GM19238 (cell line): Measurements from ENCODE around the gene CEP131.

ENCODE experiments used
- DNase-seq: peaks from one replicate; pipeline ENCODE4 v3.0.0; 2011; ENCODE audit warnings: low spot score; ENCODE audit not compliant: insufficient read length

CEP131 gene

DNA sequence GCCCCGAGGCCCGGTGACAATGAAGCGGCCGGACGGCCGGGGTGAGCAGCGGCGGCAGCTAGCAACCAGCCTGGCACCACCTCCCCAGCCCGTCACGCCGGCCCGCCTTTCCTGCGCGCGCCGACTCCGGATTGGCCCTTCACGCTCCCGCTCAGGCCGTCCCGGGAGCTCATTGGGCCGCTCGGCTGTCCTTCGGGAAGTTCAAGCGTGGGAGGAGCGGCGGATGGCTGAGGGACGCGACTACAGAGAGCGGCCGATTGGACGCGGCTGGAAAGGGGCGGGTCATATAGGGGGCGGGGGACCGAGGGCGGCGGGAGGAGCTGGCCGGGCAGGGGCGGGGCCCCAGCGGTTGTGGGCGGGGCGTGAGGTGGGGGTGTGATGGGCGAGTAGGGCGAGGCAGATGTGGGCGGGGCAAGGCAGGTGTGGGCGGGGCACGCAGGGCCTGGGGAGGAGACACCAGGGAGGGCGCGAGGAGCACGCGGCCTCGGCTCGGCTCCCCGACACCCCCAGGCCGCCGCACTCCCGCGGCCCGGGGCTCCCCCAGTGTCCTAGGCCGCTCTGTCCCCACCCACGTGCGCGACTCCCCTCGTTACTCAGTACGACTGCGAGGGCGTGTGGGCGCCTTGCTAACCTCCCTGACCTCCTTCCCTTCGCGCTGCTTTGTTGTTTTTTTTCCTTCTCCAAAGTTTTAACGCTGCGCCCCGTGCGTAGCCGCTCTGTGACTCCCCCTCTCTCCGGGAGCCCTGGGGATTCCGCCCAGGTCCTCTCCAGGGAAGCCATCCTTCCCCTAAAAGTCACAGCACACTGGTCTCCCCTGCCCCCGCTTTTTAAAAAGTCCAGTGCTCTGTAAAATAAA lies at the start of gene CEP131:
Gene CEP131, minus strand, starts transcription at position 60 of the 856 bp plus-strand sequence. CDS start 2,909 bp downstream, outside the sequence.
- DNase-seq = peak; percentile 100

DNA sequence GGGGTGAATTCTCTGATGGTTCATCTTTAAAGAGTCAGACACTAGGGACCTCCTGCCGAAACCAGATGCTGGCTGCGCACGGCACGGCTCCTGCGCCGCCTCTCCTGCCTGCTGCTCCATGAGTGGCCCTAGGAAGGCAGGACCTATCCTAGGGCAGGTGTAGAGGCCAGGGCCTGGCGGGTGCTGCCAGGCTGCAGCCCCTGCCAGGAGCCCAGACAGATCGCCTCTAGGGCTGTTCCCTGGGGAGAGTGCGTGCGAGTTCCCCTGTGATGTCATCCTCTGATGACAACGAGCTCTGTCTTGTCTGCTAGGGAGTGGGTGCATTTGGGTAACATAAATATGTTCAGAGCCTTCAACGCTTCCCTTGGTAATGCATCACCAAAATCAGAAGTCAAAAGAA lies 48.5 kb upstream of the CEP131 start:
- DNase-seq = no peak

DNA sequence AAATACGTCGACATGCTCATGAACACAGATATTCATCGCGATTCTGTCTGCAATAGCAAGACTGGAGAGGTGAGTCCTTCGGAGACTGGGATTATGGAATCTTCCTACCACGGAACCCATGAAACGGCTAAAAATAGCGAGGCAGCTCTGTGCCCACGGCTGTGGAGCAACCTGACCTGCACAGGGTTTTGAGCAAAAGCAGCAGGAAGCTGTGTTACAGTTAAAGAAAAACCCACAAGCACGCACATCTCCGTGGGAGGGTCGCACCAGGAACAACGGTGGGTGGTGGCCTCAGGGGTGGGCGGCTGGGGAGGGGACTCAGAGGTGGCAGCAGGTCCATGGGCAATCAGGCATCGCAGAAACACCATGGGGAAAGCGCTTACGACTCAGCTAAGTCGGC lies 47.5 kb upstream of the CEP131 start:
- no peak for DNase-seq

DNA sequence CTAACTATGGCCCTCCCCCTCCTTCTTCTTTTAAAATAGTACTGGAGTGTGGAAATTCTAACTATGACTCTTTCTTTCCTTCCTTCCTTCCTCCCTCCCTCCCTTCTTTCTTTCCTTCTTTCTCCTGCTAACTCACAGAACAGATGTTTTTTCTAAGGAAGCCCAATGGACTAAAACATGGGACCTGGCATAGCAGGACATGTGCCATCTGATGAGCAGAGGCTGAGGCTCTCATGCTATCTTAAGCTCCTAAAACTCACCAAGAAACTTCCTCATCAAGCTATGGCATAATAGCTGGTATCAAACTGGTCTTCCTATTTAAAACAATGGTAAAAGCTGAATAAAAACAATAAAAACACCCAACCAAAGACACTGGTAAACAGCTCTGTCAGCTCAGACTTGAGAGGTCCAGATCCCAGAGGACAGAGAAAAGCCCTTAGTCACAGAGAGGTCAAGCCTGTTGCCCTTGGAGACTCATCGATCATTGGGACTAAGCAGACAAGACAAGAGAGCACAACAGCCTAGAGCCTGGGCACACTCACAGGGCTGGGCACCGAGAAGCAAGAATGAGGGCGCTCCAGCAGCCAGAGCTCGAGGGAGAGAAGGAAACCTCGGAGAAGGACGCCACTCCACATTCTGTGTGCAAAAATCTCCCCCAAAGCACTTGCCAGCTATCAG lies 44.8 kb upstream of the CEP131 start:
- DNase-seq = no peak

DNA sequence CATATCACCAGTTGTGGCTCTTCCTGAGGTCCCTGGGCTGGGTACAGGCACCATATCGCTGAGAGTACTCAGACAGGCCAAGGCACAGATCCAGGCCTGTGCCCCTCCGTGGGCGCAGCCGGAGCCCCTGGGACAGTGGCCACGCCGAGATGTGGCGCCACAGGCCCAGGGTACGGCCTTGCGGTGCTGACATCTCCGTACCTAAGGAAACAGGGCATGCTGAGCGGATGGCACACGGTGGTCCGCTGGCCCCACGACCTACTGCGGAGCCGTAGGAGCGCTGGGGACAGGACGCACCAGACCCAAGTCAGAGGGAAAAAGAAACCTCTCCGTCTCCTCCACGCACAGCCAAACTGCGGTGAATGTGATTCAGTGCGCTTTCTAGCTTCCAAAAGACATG lies 42.8 kb upstream of the CEP131 start:
- DNase-seq = no peak

DNA sequence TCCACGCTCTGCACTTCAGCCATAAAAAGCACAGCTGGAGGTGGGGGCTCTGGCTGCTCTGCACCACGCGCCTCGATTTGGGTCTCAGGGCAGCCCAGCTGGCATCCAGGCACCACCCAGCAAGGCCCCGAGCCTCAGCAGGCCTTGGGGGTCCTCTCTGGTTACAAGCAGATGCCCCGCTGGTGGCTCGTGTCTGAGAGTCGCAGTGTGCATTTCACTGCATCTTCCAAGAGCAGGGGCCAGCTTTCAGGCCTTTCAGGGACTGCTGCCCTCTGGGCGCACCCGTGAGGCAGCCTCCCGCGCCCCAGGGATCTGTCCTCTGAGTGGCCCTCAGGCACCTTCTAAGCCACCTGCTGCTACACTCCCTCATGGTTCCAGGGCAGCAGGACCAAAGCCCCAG lies 41.9 kb upstream of the CEP131 start:
- no peak for DNase-seq

DNA sequence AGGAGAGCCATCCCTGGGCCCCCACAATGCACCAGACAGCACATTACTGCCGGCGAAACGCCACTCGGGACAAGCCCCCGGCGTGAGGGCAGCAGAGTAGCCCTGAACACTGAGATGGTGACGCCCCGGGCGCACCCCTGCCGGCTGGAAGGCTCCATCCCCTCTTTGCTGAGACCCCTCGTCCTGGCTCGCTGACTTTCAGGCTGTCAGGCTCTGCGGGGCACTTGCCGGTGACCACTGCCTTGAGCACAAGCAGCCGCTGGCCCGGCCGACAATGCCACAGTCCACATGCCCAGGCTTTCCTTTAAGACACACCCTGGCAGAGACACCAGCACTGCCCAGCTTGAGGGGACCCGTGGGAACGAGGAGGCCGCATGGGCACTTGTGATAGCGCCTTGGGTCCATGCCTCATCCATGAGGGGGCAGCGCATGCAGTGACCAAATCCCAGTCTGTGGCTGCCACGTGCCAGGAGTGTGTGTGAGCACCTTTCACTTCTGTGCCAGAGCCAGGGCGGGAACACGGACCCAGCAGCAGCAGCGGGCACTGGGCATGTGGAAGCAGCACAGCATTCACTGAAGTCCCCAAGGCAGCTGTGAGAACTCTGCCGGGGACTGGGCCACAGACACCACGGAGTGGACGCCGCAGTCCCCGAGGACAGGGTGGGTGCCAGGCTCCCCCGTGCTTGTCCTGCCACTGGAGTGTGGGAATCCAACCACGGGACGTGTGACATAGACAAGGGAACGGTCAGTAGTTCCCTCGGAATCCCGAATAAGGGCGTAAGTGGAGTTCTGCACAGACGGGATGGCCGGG lies 40.8 kb upstream of the CEP131 start:
- DNase-seq = no peak

DNA sequence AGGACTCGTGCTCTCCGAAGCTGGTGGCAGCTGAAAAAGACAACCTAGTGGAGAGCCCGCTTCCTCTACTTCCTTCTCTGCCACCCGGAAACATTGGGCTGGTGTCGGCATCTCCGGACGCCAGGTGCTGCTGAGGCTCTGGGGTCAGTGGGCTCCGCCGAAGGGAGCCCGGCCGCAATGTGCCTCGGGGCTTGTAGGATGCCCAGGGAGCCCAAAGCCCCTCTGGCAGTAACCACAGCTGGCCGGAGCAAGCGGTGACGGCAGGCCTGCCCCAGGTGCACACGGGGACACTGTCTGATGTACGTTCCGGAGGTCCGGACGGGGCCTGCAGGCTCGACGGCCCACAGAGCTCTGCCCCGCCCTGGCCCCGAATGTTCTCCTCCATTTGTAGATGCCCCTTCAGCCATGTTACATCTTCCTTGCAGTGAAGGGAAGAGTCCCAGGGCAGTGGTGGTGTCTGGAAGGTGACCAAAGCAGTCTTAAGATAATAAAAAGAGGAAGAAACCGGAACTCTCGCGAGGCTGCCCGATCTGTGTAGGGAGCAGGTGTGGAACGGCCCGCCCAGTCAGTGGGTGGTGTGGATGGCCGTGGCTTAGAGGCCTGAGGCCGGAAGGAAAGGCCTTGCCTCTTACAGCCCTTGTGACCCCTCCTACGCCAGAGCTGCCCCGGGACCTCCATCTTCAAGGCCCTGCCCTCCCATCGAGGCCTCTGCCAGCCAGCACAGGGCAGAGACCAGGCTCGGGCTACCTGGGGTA lies 39.0 kb upstream of the CEP131 start:
- no peak for DNase-seq

DNA sequence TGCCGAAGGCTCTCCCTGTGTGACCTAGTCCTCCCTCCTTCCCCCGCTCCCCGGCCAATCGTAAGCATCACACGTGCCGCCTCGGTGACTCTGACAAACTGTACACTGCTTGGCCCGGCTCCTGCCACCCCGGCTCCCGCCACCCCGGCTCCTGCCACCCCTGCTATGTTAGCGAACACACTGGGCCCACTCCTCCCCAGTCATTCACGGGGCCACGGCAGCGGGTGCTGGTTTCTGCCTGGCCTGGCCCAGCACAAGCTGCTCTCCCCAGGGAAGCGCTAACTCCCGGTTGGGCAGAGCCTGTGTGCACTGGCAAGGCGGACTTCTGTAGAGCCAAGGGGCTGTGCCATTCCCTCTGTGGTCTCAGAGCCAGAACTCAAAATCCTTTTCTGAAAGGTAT lies 38.3 kb upstream of the CEP131 start:
- DNase-seq = no peak

DNA sequence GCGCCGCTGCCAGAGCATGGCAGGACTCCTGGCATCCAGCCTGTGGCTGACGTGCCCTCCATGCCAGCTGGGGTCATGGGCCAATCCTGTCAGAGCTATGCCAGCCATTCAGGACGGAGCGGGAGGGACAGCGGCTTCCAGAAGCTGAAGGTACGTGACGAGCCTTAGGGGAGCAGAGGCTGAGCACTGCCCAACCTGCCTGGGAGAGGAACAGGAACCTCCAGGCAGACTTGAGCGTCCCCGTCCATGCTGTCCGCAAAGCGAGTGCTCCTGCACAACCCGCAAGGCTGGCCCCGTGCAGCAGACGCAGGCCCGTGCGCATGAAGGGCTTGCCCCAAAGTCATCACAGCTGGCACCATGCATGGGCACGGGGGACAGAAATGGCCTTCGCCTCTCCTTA lies 37.9 kb upstream of the CEP131 start:
- no peak for DNase-seq

DNA sequence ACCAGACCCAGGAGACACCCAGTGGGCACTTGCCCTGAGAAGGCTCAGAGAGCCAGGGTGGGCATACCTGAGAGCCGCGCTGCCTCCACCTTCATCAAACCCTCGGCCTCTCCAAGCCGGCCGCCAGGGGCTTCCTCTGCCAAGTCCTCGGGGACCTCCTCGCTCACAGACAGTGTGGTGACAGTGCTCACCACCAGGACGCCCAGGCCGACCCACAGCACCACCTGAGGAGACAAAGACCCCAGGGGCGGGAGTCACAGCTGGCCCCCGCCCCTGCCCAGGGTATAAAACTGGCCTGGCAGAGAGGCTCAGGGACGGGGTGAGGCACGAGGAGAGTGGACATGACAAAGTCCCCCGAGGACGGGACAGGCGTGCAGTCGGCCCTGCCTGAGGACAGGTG lies 37.4 kb upstream of the CEP131 start:
- no peak for DNase-seq

DNA sequence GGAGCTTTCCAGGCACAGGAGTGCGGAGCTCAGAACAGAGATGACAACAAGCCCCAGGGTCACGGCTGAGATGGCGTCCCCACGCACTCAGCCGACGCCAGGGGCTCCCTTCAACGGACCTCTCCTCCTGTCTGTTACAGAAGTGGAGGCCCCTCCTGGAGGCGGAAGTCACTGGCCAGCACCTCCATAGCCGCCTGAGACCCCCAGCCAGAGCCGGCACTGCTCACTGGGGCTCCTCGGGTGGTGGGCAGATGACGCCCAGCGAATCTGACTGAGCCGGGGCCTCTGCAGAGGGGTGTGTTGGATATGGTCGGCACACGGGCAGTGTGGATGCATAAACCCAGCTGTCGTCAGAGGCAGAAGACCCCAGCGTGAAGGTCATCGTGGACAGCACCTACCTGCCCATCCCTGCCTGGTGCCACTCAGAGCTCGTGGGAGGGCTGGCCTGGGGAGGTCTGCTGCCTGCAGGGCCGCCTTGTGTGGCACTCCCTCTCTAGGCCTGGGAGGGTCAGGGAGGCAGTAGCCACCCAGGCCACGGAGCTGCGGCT lies 36.4 kb upstream of the CEP131 start:
- DNase-seq = no peak

DNA sequence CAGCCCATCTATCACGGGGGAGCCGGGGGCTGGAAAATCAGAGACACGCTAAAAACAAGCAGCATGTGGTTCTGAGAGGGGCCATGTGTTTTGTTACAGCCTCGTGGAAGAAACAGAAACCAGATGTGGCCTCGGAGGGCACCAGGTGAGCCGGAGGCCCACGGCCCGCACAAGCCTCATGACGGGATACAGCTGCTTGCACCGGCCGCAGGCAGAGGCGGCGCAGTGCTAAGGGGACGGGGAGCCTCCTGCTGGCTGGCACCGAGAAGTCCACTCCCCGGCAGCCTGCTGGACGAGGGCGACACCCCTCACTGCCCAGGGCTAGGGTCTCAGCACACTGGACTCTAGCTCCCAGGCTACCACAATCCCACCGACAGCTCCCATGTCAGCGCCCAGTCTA lies 35.5 kb upstream of the CEP131 start:
- no peak for DNase-seq

DNA sequence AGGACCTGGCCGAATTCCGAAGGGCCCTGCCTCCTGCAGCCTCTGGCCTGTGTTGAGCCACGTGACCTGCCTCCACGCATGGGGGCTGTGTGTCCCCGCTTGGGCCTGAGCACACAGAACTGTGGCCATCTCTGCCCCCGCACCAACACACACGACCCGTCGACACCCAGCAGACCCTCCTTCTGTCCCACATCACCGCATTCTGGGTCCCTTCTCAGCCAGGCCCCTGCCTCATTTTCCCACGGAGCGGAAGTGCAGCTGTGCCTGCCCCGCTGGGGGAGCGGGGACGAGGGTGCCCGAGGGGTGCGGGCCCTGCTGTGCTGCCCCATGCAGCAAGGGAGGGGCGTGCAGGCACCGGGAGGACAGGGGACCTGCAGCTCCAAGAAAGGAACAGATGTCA lies 34.8 kb upstream of the CEP131 start:
- no peak for DNase-seq

DNA sequence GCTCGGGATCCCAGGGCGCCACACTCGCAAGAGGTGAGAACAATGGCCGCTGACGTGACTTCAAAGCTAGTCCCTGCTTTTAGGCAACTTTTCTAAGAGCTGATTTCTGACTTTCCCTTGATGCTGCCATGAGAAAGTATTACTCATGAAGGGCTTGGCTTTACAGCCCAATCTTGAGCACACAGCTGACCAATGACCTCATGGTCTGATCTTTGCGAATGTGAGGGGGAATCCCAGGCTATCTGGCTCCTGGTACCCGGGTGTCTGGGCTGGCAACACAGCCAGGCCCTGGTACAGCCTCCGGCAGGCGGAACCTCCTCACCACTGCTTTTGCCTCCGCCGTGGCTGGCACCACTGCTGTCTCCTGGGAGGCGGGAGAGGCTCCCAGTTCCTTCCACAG lies 33.9 kb upstream of the CEP131 start:
- DNase-seq = no peak

DNA sequence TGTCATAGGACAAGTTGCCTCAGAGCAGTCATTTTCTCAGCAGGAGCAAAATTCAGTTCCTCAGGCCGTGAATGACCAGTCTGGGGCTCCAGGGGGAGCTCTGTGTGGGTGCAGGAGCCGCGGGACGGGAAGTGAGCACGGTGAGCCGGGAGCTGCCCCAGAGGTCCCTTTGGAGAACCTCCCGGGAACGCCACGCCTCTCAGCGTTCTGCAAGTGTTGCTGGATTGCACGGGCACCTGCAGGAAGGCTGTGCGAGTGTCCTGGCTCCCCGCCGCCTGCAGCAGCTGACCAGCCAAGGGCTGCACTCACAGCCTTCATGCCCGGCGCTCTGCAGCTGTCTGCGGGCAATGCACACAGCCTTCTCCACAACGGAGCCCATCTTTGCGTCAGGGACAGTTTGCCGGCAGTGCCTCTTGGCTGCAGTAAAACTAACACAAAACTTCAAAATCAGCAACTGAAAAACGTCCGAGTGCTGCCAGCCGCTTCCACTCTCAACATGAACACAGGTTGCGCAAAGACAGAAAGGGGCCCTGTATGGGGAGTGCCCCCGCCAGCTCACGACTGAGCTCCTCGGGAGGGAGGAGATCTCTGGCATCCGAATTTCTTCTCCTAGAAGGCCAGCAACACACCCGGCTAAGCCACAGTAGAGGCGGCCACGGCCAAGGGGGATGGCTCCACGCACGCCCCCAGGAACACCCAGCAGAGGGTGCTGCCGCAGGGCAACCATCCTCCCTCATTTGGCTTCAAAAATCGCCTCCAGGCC lies 32.4 kb upstream of the CEP131 start:
- no peak for DNase-seq

DNA sequence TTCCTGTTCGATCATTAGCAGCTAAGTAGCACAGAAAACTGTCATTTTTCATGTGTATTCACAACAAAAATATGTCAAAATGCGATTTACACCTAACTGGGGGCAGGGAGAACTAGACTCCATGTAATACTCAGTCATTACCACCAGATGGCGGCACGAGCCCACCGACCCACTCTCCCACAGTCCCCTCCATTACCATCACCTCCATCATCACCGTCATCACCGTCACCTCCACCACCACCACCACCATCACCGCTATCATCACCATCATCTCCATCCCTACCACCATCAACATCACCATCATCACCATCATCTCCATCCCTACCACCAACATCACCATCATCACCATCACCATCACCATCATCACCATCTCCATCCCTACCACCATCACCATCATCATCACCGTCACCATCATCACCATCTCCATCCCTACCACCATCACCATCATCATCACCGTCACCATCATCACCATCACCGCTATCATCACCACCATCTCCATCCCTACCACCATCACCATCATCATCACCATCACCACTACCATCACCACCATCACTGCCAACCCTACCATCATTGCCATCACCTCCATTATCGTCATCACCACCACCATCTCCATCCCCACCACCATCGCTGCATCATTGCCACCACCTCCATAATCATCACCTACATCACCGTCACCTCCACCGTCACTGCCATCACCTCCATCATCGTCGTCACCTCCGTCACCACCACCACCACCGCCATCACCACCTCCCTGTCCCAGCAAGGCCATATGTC lies 30.8 kb upstream of the CEP131 start:
- DNase-seq = peak; percentile 65

DNA sequence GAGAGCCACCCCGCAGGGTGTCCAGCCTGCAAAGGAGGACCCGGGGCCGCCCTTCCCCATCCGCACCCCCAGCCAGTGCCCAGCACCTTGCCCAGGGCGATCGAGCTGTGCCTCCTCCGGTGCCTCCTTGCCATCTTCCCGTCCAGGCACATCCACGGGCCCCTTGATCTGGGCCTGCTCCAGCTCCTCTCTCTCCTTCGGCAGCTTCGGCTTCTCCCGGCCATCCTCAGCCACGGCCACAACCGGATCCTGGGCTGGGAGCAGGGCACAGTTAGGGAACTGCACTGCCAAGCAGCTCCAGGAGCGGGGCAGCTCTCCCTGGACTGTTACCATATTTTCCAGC lies 30.2 kb upstream of the CEP131 start:
- DNase-seq = no peak

DNA sequence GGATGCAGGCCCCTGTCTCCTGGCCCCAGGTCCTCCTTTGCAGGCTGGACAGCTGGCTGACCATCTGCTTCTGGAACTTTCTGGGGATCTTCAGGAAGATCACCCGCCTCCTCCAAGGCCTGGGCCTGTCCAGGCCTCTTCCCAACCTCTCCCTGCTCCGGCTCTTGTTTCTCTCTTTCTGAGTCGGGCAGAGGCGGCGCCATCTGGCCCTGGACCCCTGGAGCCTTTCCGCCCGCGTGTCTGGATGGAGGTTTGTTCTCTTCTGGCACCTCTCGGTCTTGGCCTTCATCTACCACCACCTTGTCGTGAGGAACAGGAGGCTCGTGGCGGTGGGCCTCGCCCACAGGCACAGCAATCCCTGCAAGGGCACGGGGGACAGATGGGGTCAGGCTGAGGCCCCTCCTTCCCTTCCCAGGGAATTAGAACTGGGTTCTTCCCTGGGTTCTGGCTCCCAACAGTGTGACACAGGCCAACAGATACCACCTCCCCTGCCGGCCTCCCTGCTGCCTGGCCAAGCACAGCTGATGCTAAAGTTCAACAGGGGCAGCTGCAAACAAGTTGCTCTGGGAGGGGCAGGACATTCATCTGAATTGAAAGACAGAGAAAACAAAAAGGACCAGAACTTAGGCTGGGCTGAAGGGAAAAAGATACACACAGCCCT lies 29.7 kb upstream of the CEP131 start:
- DNase-seq = no peak
